A673 (cell line): Measurements from ENCODE around the gene IFT25.

Source experiments
- CTCF ChIP-seq: fragments of 300-800, 200-600 bp; sonication (generic); conservative IDR thresholded peaks from 2 replicates; pipeline ENCODE4 v1.5.1; 2017; ENCODE audit warnings: low read depth, mild to moderate bottlenecking, antibody characterized with exemption, low read length, moderate library complexity, mixed read lengths
- EZH2 ChIP-seq: fragments of 200-600 bp; sonication (generic); IDR thresholded peaks from 2 replicates; pipeline ENCODE4 v1.6.1; 2017; ENCODE audit warnings: borderline replicate concordance, low read depth, mild to moderate bottlenecking, mixed read lengths, antibody characterized with exemption, low read length; ENCODE audit not compliant: poor library complexity, severe bottlenecking

GRCh38 chr1:53896635-53897229, 48.8 kb downstream of the IFT25 start:
- TF ChIP-seq CTCF (no peak), EZH2 (no peak)
